ENCODE data around the gene DDX43.
A peak's percentile ranks its signal among the peaks of the same experiment; 100 is the strongest.
"Not testable (repeated sequence)": the region's sequence is repeated elsewhere in the genome, so short reads cannot be mapped to it uniquely, and the experiment has no call there.

The DDX43 gene

GRCh38 chr6:73382462-73383113 lies 12.0 kb upstream of the DDX43 start:
- no peak for DNase-seq (ENCODE audit: low spot score)
- no peak for TF ChIP-seq CTCF (IDR thresholded peaks at IDR 0.05; ENCODE audit: extremely low read depth, insufficient read depth, missing control alignments)
- in situ Hi-C loops (cut with MboI; ENCODE audit: low pct_unique_long_range_greater_than_20kb, low sequenced_read_pairs, unreplicated experiment): no loop called here

- in situ Hi-C loops (cut with MboI; ENCODE audit: low pct_unique_long_range_greater_than_20kb, low sequenced_read_pairs, unreplicated experiment): no loop called here
Measured at GRCh38 chr6:73388433-73388799, 6.2 kb upstream of the DDX43 start.

GRCh38 chr6:73388800-73389512 lies 5.7 kb upstream of the DDX43 start:
- peak; percentile 59 for TF ChIP-seq CTCF (IDR thresholded peaks at IDR 0.05; ENCODE audit: extremely low read depth, insufficient read depth, missing control alignments)
- in situ Hi-C loops (cut with MboI; ENCODE audit: low pct_unique_long_range_greater_than_20kb, low sequenced_read_pairs, unreplicated experiment): no loop called here
- peak; percentile 67 for DNase-seq (ENCODE audit: low spot score)

More at GRCh38 chr6:73388433-73388799, 6.2 kb upstream of the DDX43 start:
- no peak for DNase-seq (ENCODE audit: low spot score)
- TF ChIP-seq CTCF (IDR thresholded peaks at IDR 0.05; ENCODE audit: extremely low read depth, insufficient read depth, missing control alignments): no peak

GRCh38 chr6:73389854-73390253 lies 4.8 kb upstream of the DDX43 start:
- DNase-seq (ENCODE audit: low spot score): no peak
- in situ Hi-C loops (cut with MboI; ENCODE audit: low pct_unique_long_range_greater_than_20kb, low sequenced_read_pairs, unreplicated experiment): no loop called here
- TF ChIP-seq CTCF (IDR thresholded peaks at IDR 0.05; ENCODE audit: extremely low read depth, insufficient read depth, missing control alignments): no peak

- in situ Hi-C loops (cut with MboI; ENCODE audit: low pct_unique_long_range_greater_than_20kb, low sequenced_read_pairs, unreplicated experiment): no loop called here
- DNase-seq (ENCODE audit: low spot score): no peak
- no peak for TF ChIP-seq CTCF (IDR thresholded peaks at IDR 0.05; ENCODE audit: extremely low read depth, insufficient read depth, missing control alignments)
Measured at GRCh38 chr6:73391675-73392074, 3.0 kb upstream of the DDX43 start.

GRCh38 chr6:73392188-73392587 lies 2.4 kb upstream of the DDX43 start:
- in situ Hi-C loops (cut with MboI; ENCODE audit: low pct_unique_long_range_greater_than_20kb, low sequenced_read_pairs, unreplicated experiment); DNase-seq (ENCODE audit: low spot score): not testable (repeated sequence)

GRCh38 chr6:73393278-73393677 lies 1.4 kb upstream of the DDX43 start:
- no peak for DNase-seq (ENCODE audit: low spot score)
- in situ Hi-C loops (cut with MboI; ENCODE audit: low pct_unique_long_range_greater_than_20kb, low sequenced_read_pairs, unreplicated experiment): no loop called here
- no peak for TF ChIP-seq CTCF (IDR thresholded peaks at IDR 0.05; ENCODE audit: extremely low read depth, insufficient read depth, missing control alignments)
